Omental fat pad (tissue), 4 donors: ENCODE data around the gene LILRA6. TPM values are rescaled to one million over a fixed set of nuclear protein-coding genes. Genes with fewer than 3 reads are reported as not detected.
"Not testable (repeated sequence)": the region's sequence is repeated elsewhere in the genome, so short reads cannot be mapped to it uniquely, and the experiment has no call there.

Experiments
- ATAC-seq: fragments of 150-250 bp; one replicate; pipeline ENCODE4 v1.9.1; 2016; ENCODE audit warnings: mild to moderate bottlenecking, moderate library complexity; ENCODE audit not compliant: low FRiP score
- DNase-seq: peaks from one replicate; pipeline ENCODE4 v3.0.0-alpha.2; 2019; ENCODE audit warnings: low spot score
- total RNA-seq, 4 donors: library from RNA; depleted of rRNA; stranded (reverse); fragments of >200 nt; gene quantifications; one replicate each; pipeline ENCODE4 v1.1.0, GENCODE V29; 2016
- TF ChIP-seq, protein P1 (sequence below), 3 donors: fragments of 450-650 bp; IDR thresholded peaks; one replicate each; pipeline ENCODE4 v1.5.1; 2016 to 2017; ENCODE audit warnings: antibody characterized with exemption in 3 of 3, mild to moderate bottlenecking in 3 of 3, moderate library complexity in 2 of 3

Gene LILRA6
- total RNA-seq, 4 donors from 2014 or later, result 2.1 to 13.6 (median 7.3) TPM

DNA sequence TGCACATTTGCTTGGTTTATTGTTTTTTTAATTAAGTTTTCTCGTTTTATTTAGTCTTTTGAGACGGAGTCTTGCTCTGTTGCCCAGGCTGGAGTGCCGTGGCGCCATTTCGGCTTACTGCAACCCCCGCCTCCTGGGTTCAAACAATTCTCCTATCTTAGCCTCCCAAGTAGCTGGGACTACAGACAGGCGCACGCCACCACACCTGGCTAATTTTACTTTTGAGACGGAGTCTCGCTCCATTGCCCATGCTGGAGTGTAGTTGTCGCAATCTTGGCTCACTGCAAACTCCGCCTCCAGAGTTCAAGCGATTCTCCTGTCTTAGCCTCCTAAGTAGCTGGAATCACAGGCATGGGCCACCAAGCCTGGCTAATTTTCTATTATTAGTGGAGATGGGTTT lies 40.6 kb downstream of the LILRA6 start:
- ATAC-seq, result no peak
- DNase-seq, result no peak
- TF ChIP-seq, protein P1, sequence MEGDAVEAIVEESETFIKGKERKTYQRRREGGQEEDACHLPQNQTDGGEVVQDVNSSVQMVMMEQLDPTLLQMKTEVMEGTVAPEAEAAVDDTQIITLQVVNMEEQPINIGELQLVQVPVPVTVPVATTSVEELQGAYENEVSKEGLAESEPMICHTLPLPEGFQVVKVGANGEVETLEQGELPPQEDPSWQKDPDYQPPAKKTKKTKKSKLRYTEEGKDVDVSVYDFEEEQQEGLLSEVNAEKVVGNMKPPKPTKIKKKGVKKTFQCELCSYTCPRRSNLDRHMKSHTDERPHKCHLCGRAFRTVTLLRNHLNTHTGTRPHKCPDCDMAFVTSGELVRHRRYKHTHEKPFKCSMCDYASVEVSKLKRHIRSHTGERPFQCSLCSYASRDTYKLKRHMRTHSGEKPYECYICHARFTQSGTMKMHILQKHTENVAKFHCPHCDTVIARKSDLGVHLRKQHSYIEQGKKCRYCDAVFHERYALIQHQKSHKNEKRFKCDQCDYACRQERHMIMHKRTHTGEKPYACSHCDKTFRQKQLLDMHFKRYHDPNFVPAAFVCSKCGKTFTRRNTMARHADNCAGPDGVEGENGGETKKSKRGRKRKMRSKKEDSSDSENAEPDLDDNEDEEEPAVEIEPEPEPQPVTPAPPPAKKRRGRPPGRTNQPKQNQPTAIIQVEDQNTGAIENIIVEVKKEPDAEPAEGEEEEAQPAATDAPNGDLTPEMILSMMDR (IDR thresholded peaks at IDR 0.05), result no peak

DNA sequence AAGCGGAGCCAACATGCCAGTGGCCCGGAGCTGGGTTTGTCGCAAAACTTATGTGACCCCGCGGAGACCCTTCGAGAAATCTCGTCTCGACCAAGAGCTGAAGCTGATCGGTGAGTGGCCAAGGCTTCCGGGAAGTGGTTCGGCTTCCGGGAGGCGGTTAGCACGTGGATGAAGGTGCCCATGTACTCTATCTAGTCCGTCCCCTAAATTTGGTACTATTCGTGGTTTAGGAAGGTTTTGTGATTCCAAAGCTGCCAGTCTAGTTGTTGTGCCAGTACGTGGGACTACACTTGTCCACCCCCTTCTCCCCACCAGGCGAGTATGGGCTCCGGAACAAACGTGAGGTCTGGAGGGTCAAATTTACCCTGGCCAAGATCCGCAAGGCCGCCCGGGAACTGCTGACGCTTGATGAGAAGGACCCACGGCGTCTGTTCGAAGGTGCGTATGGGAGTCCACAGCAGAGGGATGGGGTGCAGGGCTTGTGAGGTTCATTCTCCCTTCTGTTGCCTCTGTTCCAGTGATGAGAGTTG lies 41.4 kb downstream of the LILRA6 start:
- TF ChIP-seq, protein P1 (IDR thresholded peaks at IDR 0.05), result no peak
- DNase-seq, result no peak
- ATAC-seq, result no peak

DNA sequence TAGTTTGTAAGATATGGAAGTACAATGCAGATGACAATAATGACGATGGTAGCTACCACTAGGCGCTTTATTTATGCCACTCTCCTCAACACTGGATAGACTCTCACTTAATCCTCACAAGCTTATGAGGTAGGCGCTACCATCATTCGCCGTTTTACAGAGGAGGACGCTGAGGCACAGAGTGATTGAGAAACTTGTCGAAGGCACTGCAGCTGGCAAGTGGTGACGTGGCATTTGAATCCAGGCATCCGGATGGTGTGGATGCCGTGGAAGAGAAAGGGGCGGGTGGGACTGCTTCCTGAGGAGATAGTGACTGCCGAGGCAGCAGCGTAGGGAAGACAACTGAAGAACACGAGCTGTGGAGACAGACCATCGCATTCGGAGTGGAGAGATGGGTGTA lies 43.2 kb downstream of the LILRA6 start:
- DNase-seq (no peak), ATAC-seq (no peak)
- TF ChIP-seq, protein P1 (IDR thresholded peaks at IDR 0.05), result no peak

DNA sequence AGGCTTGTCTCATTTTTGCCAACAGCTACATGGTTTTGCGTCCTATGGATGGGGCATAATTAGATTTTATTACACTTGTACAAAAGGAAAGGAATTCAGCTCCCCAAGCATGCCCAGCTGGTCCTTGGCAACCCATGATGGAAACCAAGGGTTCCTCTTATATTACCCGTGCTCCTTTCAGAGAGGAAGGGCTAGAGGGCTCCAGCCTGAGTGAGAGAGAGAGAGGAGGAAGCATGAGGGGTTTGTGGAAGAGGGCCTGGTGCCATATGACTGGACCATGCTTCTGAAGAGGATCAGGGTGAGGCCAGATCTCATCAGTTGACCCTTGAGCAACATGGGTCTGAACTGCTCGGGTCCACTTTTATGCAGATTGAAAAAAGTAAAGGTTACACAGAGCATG lies 45.5 kb downstream of the LILRA6 start:
- DNase-seq, result no peak
- TF ChIP-seq, protein P1 (IDR thresholded peaks at IDR 0.05), result no peak
- no peak for ATAC-seq

DNA sequence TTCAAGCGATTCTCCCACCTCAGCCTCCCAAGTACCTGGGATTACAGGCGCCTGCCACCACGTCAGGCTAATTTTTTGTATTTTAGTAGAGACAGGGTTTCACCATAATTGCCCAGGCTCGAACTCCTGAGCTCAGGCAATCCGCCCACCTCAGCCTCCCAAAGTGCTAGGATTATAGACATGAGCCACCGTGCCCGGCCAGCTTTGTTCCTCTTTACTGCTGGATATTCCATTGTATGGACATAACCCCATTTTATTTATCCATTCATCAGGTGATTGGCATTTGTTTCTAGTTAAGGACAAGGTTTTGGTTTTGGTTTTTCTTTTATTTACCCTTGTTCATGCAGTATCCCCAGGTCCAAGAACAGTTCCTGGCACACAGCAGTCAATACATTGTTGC lies 46.1 kb downstream of the LILRA6 start:
- ATAC-seq (no peak), DNase-seq (no peak)
- TF ChIP-seq, protein P1 (IDR thresholded peaks at IDR 0.05), result no peak

DNA sequence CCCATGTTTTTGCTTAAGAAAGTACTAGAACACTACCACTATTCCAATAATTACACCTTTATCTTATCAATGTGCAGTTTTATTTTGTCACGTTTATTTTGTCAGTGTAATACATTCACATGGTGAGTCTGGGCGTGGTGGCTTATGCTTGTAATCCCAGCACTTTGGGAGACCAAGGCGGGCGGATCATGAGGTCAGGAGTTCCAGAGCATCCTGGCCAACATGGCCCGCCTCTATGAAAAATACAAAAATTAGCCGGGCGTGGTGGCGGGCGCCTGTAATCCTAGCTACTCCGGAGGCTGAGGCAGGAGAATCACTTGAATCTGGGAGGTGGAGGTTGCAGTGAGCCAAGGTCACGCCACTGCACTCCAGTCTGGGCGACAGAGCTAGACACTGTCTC lies 48.1 kb downstream of the LILRA6 start:
- not testable (repeated sequence) for DNase-seq, ATAC-seq

DNA sequence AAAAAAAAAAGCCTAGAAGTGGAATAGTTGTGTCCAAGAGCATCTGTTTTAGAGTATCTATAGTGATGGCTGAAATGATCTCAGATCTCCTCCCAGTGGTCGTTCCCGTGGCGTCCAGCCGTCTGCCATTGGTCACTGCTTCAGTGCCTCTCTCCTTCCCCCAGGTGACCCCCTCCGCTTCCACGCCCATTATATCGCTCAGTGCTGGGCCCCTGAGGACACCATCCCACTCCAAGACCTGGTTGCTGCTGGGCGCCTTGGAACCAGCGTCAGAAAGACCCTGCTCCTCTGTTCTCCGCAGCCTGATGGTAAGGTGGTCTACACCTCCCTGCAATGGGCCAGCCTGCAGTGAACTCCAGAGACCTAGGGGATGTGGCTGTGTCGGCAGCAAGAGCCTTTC lies 49.6 kb downstream of the LILRA6 start:
- DNase-seq (no peak), ATAC-seq (no peak)
- TF ChIP-seq, protein P1 (IDR thresholded peaks at IDR 0.05), result no peak
